ENCODE data around the gene GATAD2A.
"Not testable (repeated sequence)": the region's sequence is repeated elsewhere in the genome, so short reads cannot be mapped to it uniquely, and the experiment has no call there.

The GATAD2A gene

DNA sequence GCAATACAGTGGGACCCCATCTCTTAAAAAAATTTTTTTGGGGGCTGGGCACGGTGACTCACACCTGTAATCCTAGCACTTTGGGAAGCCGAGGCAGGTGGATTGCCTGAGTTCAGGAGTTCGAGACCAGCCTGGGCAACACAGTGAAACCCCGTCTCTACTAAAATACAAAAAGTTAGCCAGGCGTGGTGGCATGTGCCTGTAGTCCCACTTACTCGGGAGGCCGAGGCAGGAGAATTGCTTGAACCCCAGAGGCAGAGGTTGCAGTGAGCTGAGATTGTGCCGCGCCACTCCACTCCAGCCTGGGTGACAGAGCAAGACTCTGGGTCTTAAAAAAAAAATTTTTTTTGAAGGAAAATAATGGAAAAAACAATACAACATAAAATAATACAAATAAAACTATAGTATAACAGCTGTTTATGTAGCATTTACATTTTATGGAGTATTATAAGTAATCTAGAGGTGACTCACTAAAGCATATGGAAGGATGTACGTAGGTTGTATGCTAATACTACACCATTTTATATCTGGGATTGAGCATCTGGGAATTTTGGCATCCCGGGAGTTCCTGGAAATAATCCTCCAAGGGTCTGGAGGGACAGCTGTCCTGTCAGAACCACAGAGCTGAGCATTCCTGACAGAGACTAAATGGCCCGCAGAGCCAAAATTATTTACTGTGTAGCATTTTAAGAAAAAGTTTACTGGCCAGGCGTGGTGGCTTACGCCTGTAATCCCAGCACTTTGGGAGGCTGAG is 49.9 kb downstream of the GATAD2A start:
- not testable (repeated sequence) for H3K27ac ChIP-seq (ENCODE audit: low read length, poor library complexity, severe bottlenecking); DNase-seq; H3K9me3 ChIP-seq (ENCODE audit: control insufficient read depth, low read length); H2BK5ac ChIP-seq (ENCODE audit: low read depth, low read length, poor library complexity, severe bottlenecking); H3K79me1 ChIP-seq (replicated peaks; ENCODE audit: low read length, poor library complexity, severe bottlenecking); H3K9ac ChIP-seq (ENCODE audit: low read length); H2BK120ac ChIP-seq (ENCODE audit: low read depth, low read length); H3K4ac ChIP-seq (ENCODE audit: low read depth in 1 of 2, low read length in 2 of 2); H4K8ac ChIP-seq (ENCODE audit: low read length); H3K23ac ChIP-seq (ENCODE audit: low read length in 2 of 2); H2BK15ac ChIP-seq (ENCODE audit: low read depth, poor library complexity, severe bottlenecking); H4K91ac ChIP-seq (ENCODE audit: low read length); H3K14ac ChIP-seq (ENCODE audit: low read length in 2 of 2); H3K27me3 ChIP-seq (ENCODE audit: control insufficient read depth in 1 of 2, insufficient read depth in 1 of 2, low read length in 2 of 2); H2AFZ ChIP-seq (ENCODE audit: low read depth, low read length); H3K18ac ChIP-seq (ENCODE audit: low read depth in 1 of 2, low read length in 2 of 2); H3K36me3 ChIP-seq (ENCODE audit: control insufficient read depth in 1 of 2, insufficient read depth in 2 of 2, low read depth in 1 of 2, low read length in 2 of 2); H3K4me3 ChIP-seq (ENCODE audit: insufficient read depth in 1 of 2, low read depth in 1 of 2, low read length in 2 of 2); H2BK12ac ChIP-seq (ENCODE audit: low read length in 2 of 2); H2AK5ac ChIP-seq (ENCODE audit: low read length, severe bottlenecking); H3K4me2 ChIP-seq (ENCODE audit: low read length, poor library complexity, severe bottlenecking)
- 98% methylated on average over 12 of the region's 14 CpGs for WGBS
- H3K4me1 ChIP-seq (ENCODE audit: control insufficient read depth, insufficient read depth, low read depth, low read length): peaks cover 24% of the 10 kb centered on the region

DNA sequence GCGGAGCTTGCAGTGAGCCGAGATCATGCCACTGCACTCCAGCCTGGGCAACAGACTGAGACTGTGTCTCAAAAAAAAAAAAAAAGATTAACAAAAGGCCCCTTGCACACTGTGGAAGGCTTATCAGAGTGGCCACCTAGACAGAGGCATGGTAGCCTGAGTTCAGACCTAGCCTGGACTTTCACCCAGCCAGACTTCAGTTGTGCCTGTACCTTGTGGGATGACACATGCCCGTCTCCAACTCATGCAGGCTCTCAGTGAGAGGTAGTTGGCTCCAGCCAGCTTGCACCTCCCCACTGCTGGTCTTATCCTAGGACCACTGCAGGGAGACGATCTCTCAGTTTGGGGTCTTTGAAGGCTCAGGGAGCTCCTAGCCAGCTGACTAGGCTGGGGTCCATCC is 52.2 kb downstream of the GATAD2A start:
- no peak overlapping the region for H3K23ac ChIP-seq (ENCODE audit: low read length in 2 of 2)
- H3K4me2 ChIP-seq (ENCODE audit: low read length, poor library complexity, severe bottlenecking): no peak overlapping the region
- H4K91ac ChIP-seq (ENCODE audit: low read length): peak overlapping the region; percentile 79
- peaks cover 3 to 4% of the 10 kb centered on the region in 2 experiments for H3K36me3 ChIP-seq (ENCODE audit: control insufficient read depth in 1 of 2, insufficient read depth in 2 of 2, low read depth in 1 of 2, low read length in 2 of 2)
- peak overlapping the region; percentile 53 for H4K8ac ChIP-seq (ENCODE audit: low read length)
- H3K4me1 ChIP-seq (ENCODE audit: control insufficient read depth, insufficient read depth, low read depth, low read length): peaks cover 44% of the 10 kb centered on the region
- H3K14ac ChIP-seq (ENCODE audit: low read length in 2 of 2): no peak overlapping the region
- H2AK5ac ChIP-seq (ENCODE audit: low read length, severe bottlenecking): no peak overlapping the region
- WGBS: 96% methylated on average over 4 of the region's 4 CpGs
- H3K4ac ChIP-seq (ENCODE audit: low read depth in 1 of 2, low read length in 2 of 2): no peak overlapping the region
- no peak overlapping the region for H2BK5ac ChIP-seq (ENCODE audit: low read depth, low read length, poor library complexity, severe bottlenecking)
- H3K9me3 ChIP-seq (ENCODE audit: control insufficient read depth, low read length): no peaks in the 10 kb centered on the region
- no peaks in the 10 kb centered on the region for H3K27me3 ChIP-seq (ENCODE audit: control insufficient read depth in 1 of 2, insufficient read depth in 1 of 2, low read length in 2 of 2)
- H3K27ac ChIP-seq (ENCODE audit: low read length, poor library complexity, severe bottlenecking): no peak overlapping the region
- no peak for DNase-seq
- no peak overlapping the region for H3K4me3 ChIP-seq (ENCODE audit: insufficient read depth in 1 of 2, low read depth in 1 of 2, low read length in 2 of 2)
- H2AFZ ChIP-seq (ENCODE audit: low read depth, low read length): no peak overlapping the region
- peaks cover 9% of the 10 kb centered on the region for H3K79me1 ChIP-seq (replicated peaks; ENCODE audit: low read length, poor library complexity, severe bottlenecking)
- no peak overlapping the region for H2BK12ac ChIP-seq (ENCODE audit: low read length in 2 of 2)
- H2BK120ac ChIP-seq (ENCODE audit: low read depth, low read length): no peak overlapping the region
- H3K9ac ChIP-seq (ENCODE audit: low read length): peak overlapping the region; percentile 18
- H3K18ac ChIP-seq (ENCODE audit: low read depth in 1 of 2, low read length in 2 of 2): peak overlapping the region in 1 of 2 experiments; percentile 23
- H2BK15ac ChIP-seq (ENCODE audit: low read depth, poor library complexity, severe bottlenecking): no peak overlapping the region

DNA sequence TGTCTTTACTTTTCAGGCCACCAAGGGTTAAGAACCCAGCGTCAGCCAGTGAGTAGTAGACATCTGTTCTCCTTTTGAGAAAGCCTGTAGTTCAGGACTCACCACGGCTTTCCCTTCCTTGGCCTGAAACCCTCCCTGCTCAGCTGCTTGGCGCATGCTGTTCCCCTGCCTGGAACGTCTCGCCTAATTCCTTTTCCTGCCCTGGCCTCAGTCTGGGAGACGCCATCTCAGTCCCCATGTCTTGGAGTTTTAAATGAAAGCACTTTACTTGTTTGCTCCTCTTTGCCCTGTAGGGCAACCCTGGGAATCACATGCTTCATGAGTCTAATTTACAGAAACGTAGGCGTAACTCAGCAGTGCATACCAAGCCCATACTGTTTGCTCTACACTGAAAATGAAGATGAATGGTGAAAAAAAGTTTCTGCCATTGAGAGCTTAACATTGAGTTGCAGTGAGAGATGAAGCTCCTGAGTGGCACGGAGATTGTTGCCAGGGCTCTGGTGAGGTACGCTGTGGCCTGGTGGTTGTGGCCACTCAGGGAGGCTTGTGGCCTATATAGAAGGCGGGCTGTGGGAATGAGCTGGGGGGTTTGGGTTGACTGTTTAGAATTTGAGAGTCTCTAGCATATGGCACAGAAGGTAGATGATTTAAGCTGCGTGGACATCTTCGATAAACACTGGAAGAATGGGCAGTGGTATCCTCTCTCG is 52.8 kb downstream of the GATAD2A start:
- Histone ChIP-seq H3K9ac (ENCODE audit: low read length) (peak overlapping the region; percentile 41), H3K79me1 (replicated peaks; ENCODE audit: low read length, poor library complexity, severe bottlenecking) (peaks cover 9% of the 10 kb centered on the region), H3K18ac (ENCODE audit: low read depth in 1 of 2, low read length in 2 of 2) (peak overlapping the region in 1 of 2 experiments; percentile 23), H4K8ac (ENCODE audit: low read length) (no peak overlapping the region), H3K36me3 (ENCODE audit: control insufficient read depth in 1 of 2, insufficient read depth in 2 of 2, low read depth in 1 of 2, low read length in 2 of 2) (peaks cover 3 to 4% of the 10 kb centered on the region in 2 experiments), H3K4ac (ENCODE audit: low read depth in 1 of 2, low read length in 2 of 2) (no peak overlapping the region), H2BK15ac (ENCODE audit: low read depth, poor library complexity, severe bottlenecking) (no peak overlapping the region), H3K9me3 (ENCODE audit: control insufficient read depth, low read length) (no peaks in the 10 kb centered on the region), H2BK12ac (ENCODE audit: low read length in 2 of 2) (peak overlapping the region; percentile 27 to 38), H3K23ac (ENCODE audit: low read length in 2 of 2) (no peak overlapping the region), H3K4me3 (ENCODE audit: insufficient read depth in 1 of 2, low read depth in 1 of 2, low read length in 2 of 2) (peak overlapping the region in 1 of 2 experiments; percentile 57), H2AK5ac (ENCODE audit: low read length, severe bottlenecking) (no peak overlapping the region), H2BK120ac (ENCODE audit: low read depth, low read length) (peak overlapping the region; percentile 49), H2BK5ac (ENCODE audit: low read depth, low read length, poor library complexity, severe bottlenecking) (no peak overlapping the region), H3K27ac (ENCODE audit: low read length, poor library complexity, severe bottlenecking) (peak overlapping the region; percentile 8), H2AFZ (ENCODE audit: low read depth, low read length) (no peak overlapping the region), H3K4me2 (ENCODE audit: low read length, poor library complexity, severe bottlenecking) (no peak overlapping the region), H4K91ac (ENCODE audit: low read length) (peak overlapping the region; percentile 57), H3K27me3 (ENCODE audit: control insufficient read depth in 1 of 2, insufficient read depth in 1 of 2, low read length in 2 of 2) (no peaks in the 10 kb centered on the region), H3K14ac (ENCODE audit: low read length in 2 of 2) (no peak overlapping the region), H3K4me1 (ENCODE audit: control insufficient read depth, insufficient read depth, low read depth, low read length) (peaks cover 50% of the 10 kb centered on the region)
- 82% methylated on average over 14 of the region's 14 CpGs for WGBS
- peak; percentile 47 for DNase-seq

DNA sequence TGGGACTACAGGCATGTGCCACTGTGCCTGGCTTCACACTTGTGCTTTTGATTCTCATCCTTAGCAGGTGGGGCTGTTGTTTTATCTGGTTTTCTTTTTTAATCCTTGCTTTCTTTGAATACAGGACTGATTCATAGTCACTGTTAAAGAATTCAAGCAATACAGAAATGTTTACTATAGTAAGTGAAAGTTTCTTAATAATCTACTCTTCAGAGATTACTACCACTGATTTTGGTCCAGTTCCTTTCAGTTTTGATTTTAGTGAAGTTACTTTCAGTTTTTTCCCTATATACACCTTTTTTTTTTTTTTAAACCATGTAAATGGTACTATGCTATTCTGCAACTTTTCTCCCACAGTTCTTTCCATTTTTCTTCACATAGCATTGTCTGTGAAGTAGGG is 53.6 kb downstream of the GATAD2A start:
- Histone ChIP-seq H3K18ac (ENCODE audit: low read depth in 1 of 2, low read length in 2 of 2) (peak overlapping the region in 1 of 2 experiments; percentile 25), H3K9ac (ENCODE audit: low read length) (peak overlapping the region; percentile 41), H3K9me3 (ENCODE audit: control insufficient read depth, low read length) (no peaks in the 10 kb centered on the region), H3K27me3 (ENCODE audit: control insufficient read depth in 1 of 2, insufficient read depth in 1 of 2, low read length in 2 of 2) (no peaks in the 10 kb centered on the region), H3K23ac (ENCODE audit: low read length in 2 of 2) (no peak overlapping the region), H2BK5ac (ENCODE audit: low read depth, low read length, poor library complexity, severe bottlenecking) (no peak overlapping the region), H3K14ac (ENCODE audit: low read length in 2 of 2) (no peak overlapping the region), H3K36me3 (ENCODE audit: control insufficient read depth in 1 of 2, insufficient read depth in 2 of 2, low read depth in 1 of 2, low read length in 2 of 2) (peaks cover 3 to 4% of the 10 kb centered on the region in 2 experiments), H3K79me1 (replicated peaks; ENCODE audit: low read length, poor library complexity, severe bottlenecking) (peaks cover 9% of the 10 kb centered on the region), H2BK120ac (ENCODE audit: low read depth, low read length) (no peak overlapping the region), H3K4me1 (ENCODE audit: control insufficient read depth, insufficient read depth, low read depth, low read length) (peaks cover 57% of the 10 kb centered on the region), H2AK5ac (ENCODE audit: low read length, severe bottlenecking) (no peak overlapping the region), H3K4ac (ENCODE audit: low read depth in 1 of 2, low read length in 2 of 2) (peak overlapping the region in 1 of 2 experiments; percentile 44), H2BK12ac (ENCODE audit: low read length in 2 of 2) (no peak overlapping the region), H3K4me2 (ENCODE audit: low read length, poor library complexity, severe bottlenecking) (no peak overlapping the region), H2AFZ (ENCODE audit: low read depth, low read length) (no peak overlapping the region), H3K4me3 (ENCODE audit: insufficient read depth in 1 of 2, low read depth in 1 of 2, low read length in 2 of 2) (peak overlapping the region in 1 of 2 experiments; percentile 57), H4K8ac (ENCODE audit: low read length) (no peak overlapping the region), H3K27ac (ENCODE audit: low read length, poor library complexity, severe bottlenecking) (peak overlapping the region; percentile 48), H2BK15ac (ENCODE audit: low read depth, poor library complexity, severe bottlenecking) (peak overlapping the region; percentile 20), H4K91ac (ENCODE audit: low read length) (peak overlapping the region; percentile 57)
- DNase-seq: peak; percentile 86

Data from mesenchymal stem cell (in vitro differentiated cells and primary cell).